K562 (cell line): ENCODE data around the gene TTC28. TPM values are rescaled to one million over a fixed set of nuclear protein-coding genes. Genes with fewer than 3 reads are reported as not detected.

Experiments used
- ATAC-seq: fragments of 200-7000 bp; cut with Tn5 transposase; 3 replicates; pipeline ENCODE4 v1.9.1; 2020; ENCODE audit warnings: moderate library complexity
- BruUV-seq: library from RNA; stranded (reverse); fragments of 400-500 nt; replicated peaks from 2 replicates; lab custom pipeline; 2021; lab: Mats Ljungman, UMichigan
- CTCF ChIA-PET: fragments of 300-600 bp; formaldehyde crosslinking; extraction: SDS; loops from one replicate; lab custom pipeline; 2021; ENCODE audit warnings: low intra/inter-chr PET ratio; lab: Yijun Ruan, JAX
- POLR2A ChIA-PET: fragments of 300-600, 350-650 bp; sonication (Branson Sonifier 250); formaldehyde crosslinking; extraction: SDS; loops from one replicate; lab custom pipeline; 2021; ENCODE audit warnings: antibody characterized with exemption, inconsistent platforms; lab: Yijun Ruan, JAX
- DNase-seq, 4 experiments: peaks; one replicate each; pipeline versions ENCODE4 v3.0.0 to v3.0.0-alpha.2; 2011 to 2018; ENCODE audit warnings: low spot score in 3 of 4, mixed read lengths in 3 of 4; ENCODE audit errors: extremely low read depth in 1 of 4
- FAIRE-seq: peaks from 2 replicates; lab custom pipeline; 2011; peaks lifted over from hg19 to GRCh38; lab: Jason Lieb, UNC
- H2AFZ ChIP-seq: 2 replicates; pipeline ENCODE4 v1.6.0; 2011; ENCODE audit warnings: low read depth, low read length, control low read depth, inconsistent platforms
- H3K27ac ChIP-seq: fragments of 200-600 bp; 3 replicates; pipeline ENCODE4 v1.8.0; 2011; ENCODE audit warnings: low read depth, mild to moderate bottlenecking, control low read depth, inconsistent platforms, low read length, moderate library complexity, mixed read lengths; ENCODE audit errors: extremely low read depth
- H3K27me3 ChIP-seq, 2 experiments: fragments of 300-600 bp in 1 of 2; 2 replicates in 1 of 2; 3 replicates in 1 of 2; pipeline versions ENCODE4 v1.6.0 to v1.8.0; 2011; ENCODE audit warnings: inconsistent platforms in 2 of 2, low read length in 2 of 2, mild to moderate bottlenecking in 1 of 2, mixed read lengths in 1 of 2, moderate library complexity in 1 of 2; ENCODE audit not compliant: control insufficient read depth in 2 of 2, insufficient read depth in 2 of 2
- H3K36me3 ChIP-seq: fragments of 300-600 bp; 3 replicates; pipeline ENCODE4 v1.8.0; 2011; ENCODE audit warnings: mild to moderate bottlenecking, low read length, inconsistent platforms; ENCODE audit not compliant: control insufficient read depth, insufficient read depth
- H3K4me1 ChIP-seq, 2 experiments: fragments of 200-600 bp in 1 of 2; replicated peaks in 1 of 2; 2 replicates in 1 of 2; 3 replicates in 1 of 2; pipeline versions ENCODE4 v1.5.1 to v1.8.0; 2011; ENCODE audit warnings: inconsistent platforms in 2 of 2, low read length in 2 of 2, mild to moderate bottlenecking in 1 of 2, mixed read lengths in 1 of 2, moderate library complexity in 1 of 2; ENCODE audit not compliant: control insufficient read depth in 2 of 2, insufficient read depth in 2 of 2
- H3K4me2 ChIP-seq: 2 replicates; pipeline ENCODE4 v1.6.1; 2011; ENCODE audit warnings: low read length, control low read depth, inconsistent platforms, mixed read lengths; ENCODE audit not compliant: insufficient read depth
- H3K4me3 ChIP-seq: fragments of 200-600 bp; sonication (generic), shearing (Covaris generic); 2 replicates; pipeline ENCODE4 v1.5.1; 2016; ENCODE audit warnings: control low read depth, inconsistent platforms
- H3K79me2 ChIP-seq: fragments of 200-600 bp; 3 replicates; pipeline ENCODE4 v1.8.0; 2011; ENCODE audit warnings: low read length, inconsistent platforms; ENCODE audit not compliant: control insufficient read depth, insufficient read depth
- H3K9ac ChIP-seq, 2 experiments: 2 replicates each; pipeline versions ENCODE4 v1.6.0 to v1.6.1; 2011; ENCODE audit warnings: low read depth in 2 of 2, low read length in 2 of 2, control low read depth in 1 of 2, inconsistent platforms in 1 of 2, mild to moderate bottlenecking in 1 of 2, mixed read lengths in 1 of 2; ENCODE audit not compliant: insufficient read depth in 1 of 2
- H3K9me1 ChIP-seq: one replicate; pipeline ENCODE4 v1.6.0; 2011; ENCODE audit warnings: inconsistent platforms, mild to moderate bottlenecking, low read length, moderate library complexity; ENCODE audit not compliant: control insufficient read depth, insufficient read depth
- H3K9me3 ChIP-seq: replicated peaks from 2 replicates; pipeline ENCODE4 v1.5.1; 2011; ENCODE audit warnings: low read depth, low read length, inconsistent platforms; ENCODE audit not compliant: control insufficient read depth, insufficient read depth
- H4K20me1 ChIP-seq: replicated peaks from 2 replicates; pipeline ENCODE4 v1.6.1; 2011; ENCODE audit warnings: low read length, inconsistent platforms, mixed read lengths; ENCODE audit not compliant: control insufficient read depth, insufficient read depth
- CHCHD3 ChIP-seq: fragments of 250-450 bp; sonication (Bioruptor Pico); IDR thresholded peaks from 2 replicates; pipeline ENCODE4 v2.1.2; 2022; ENCODE audit warnings: mild to moderate bottlenecking
- DACH1 ChIP-seq: fragments of 450-650 bp; IDR thresholded peaks from 2 replicates; pipeline ENCODE4 v1.6.1; 2018; ENCODE audit not compliant: partially characterized antibody
- ETV6 ChIP-seq, 3 experiments: fragments of 150-350 bp in 1 of 3; sonication (generic) in 1 of 3; formaldehyde crosslinking in 1 of 3; IDR thresholded peaks; 2 replicates each; pipeline versions ENCODE4 v1.6.1 to v1.8.0; 2014 to 2022; ENCODE audit warnings: borderline replicate concordance in 2 of 3, low read depth in 2 of 3, antibody characterized with exemption in 1 of 3, low read length in 1 of 3, mild to moderate bottlenecking in 1 of 3, missing genetic modification reagents in 1 of 3
- POLR2A ChIP-seq: fragments of 450-650 bp; conservative IDR thresholded peaks from 2 replicates; pipeline ENCODE4 v1.6.1; 2016
- RBM39 ChIP-seq: fragments of 200-400 bp; formaldehyde crosslinking; optimal IDR thresholded peaks from 2 replicates; pipeline ENCODE3; 2018; ENCODE audit warnings: low read depth, low read length
- SETDB1 ChIP-seq: IDR thresholded peaks from one replicate; pipeline ENCODE4 v1.6.1; 2012; ENCODE audit warnings: low read length, control low read depth, inconsistent platforms
- STAG1 ChIP-seq: sonication (generic); formaldehyde crosslinking; IDR thresholded peaks from 2 replicates; pipeline ENCODE4 v1.5.0; 2020; ENCODE audit warnings: missing genetic modification reagents, borderline replicate concordance
- TAF9B ChIP-seq: fragments of 450-650 bp; IDR thresholded peaks from 2 replicates; pipeline ENCODE4 v1.6.1; 2018; ENCODE audit warnings: mild to moderate bottlenecking; ENCODE audit not compliant: partially characterized antibody
- ZNF133 ChIP-seq: fragments of 250-450 bp; sonication (Bioruptor Pico); IDR thresholded peaks from 2 replicates; pipeline ENCODE4 v1.4.0; 2020; ENCODE audit warnings: mild to moderate bottlenecking
- ZNF316 ChIP-seq: fragments of 450-650 bp; IDR thresholded peaks from 2 replicates; pipeline ENCODE4 v1.6.1; 2016
- WGBS: fragments of 100-300 bp; shearing (Covaris generic); methylation state at CpG from one replicate; pipeline ENCODE4 v1.1.6; 2016; ENCODE audit warnings: low coverage, mixed read lengths; ENCODE audit not compliant: insufficient coverage; ENCODE audit errors: missing lambda C conversion rate; 5-methylcytosine and 5-hydroxymethylcytosine counted together
- in situ Hi-C: fragments of 300-500 bp; cut with MboI; formaldehyde crosslinking; loops from 4 replicates; pipeline ENCODE4 v1.15.0; 2018; ENCODE audit warnings: inconsistent platforms, mixed read lengths
- intact Hi-C: fragments of 100-400 bp; cut with micrococcal nuclease; formaldehyde crosslinking; loops from 2 replicates; pipeline ENCODE4 v1.14.2; 2022
- polyA plus RNA-seq, 8 experiments: library from polyadenylated mRNA; depleted of rRNA in 4 of 8; stranded (reverse) in 5 of 8; unstranded in 3 of 8; fragments of >200 nt; fragmentation: Nextera tagmentation in 2 of 8; fragmentation: Illumina TruSeq in 1 of 8; extraction: Ambion mirVana in 2 of 8; extraction: Trizol in 1 of 8; gene quantifications; 2 replicates each; pipeline versions ENCODE4 v1.2.1 to v1.2.3, GENCODE V29; 2011 to 2014; ENCODE audit warnings: inconsistent platforms in 1 of 8, missing spikeins in 1 of 8
- total RNA-seq, 7 experiments: library from RNA; depleted of rRNA in 6 of 7; stranded (reverse); fragments of >200 nt in 6 of 7; fragmentation: Illumina TruSeq in 2 of 7; extraction: Trizol in 2 of 7; gene quantifications; 2 replicates each; pipeline versions ENCODE4 v1.2.1 to v1.2.3, GENCODE V29; 2011 to 2021; ENCODE audit warnings: low replicate concordance in 1 of 7
- TF ChIP-seq, protein P1 (sequence below): conservative IDR thresholded peaks from 2 replicates; pipeline ENCODE4 v1.6.1; 2011; ENCODE audit warnings: low read depth, mild to moderate bottlenecking, low read length; ENCODE audit not compliant: control insufficient read depth
- TF ChIP-seq, protein P2 (sequence below): sonication (generic); formaldehyde crosslinking; IDR thresholded peaks from 2 replicates; pipeline ENCODE4 v1.9.0; 2022; ENCODE audit warnings: mild to moderate bottlenecking, missing genetic modification reagents

The TTC28 gene
- total and polyA plus RNA-seq, 9 of the 15 experiments (the other 6 are each of a cell fraction or from before 2014, with no cell fraction given) = 0.22 to 10.7 (median 3.1) TPM

DNA sequence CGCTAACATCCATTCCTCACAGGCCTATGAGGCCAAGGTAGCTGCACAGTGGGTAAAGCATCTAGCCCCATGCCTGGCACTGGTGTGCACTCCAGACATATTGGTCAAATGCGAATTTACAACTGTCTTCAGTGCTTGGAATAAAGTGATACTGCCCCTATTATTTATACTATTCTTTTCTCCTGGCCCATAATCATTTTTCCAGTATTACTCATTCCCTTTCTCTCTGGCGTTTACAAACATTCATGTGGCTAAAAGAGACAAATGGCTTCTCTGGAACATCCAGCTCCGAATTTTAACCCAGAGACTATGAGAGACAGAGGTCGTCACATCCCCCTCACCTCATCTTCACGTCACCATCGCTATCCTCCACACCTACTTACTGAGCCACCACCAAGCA is 673.4 kb downstream of the TTC28 start:
- WGBS = 32% methylated on average over 7 of the region's 7 CpGs
- Histone ChIP-seq H3K9me1 (no peaks in the 10 kb centered on the region), H3K79me2 (no peaks in the 10 kb centered on the region), H3K4me3 (no peak overlapping the region), H3K27me3 (no peaks in the 10 kb centered on the region), H3K4me1 (no peaks in the 10 kb centered on the region), H3K9ac (no peak overlapping the region), H3K9me3 (no peaks in the 10 kb centered on the region), H2AFZ (no peak overlapping the region), H3K27ac (no peak overlapping the region), H3K4me2 (no peak overlapping the region), H4K20me1 (peaks cover 7% of the 10 kb centered on the region; the same call in 1 of the 2 replicates), H3K36me3 (no peaks in the 10 kb centered on the region)
- ChIA-PET POLR2A (no interaction called here), CTCF (no interaction called here)
- in situ Hi-C loops = loop anchor here (5.0 to 25.0 kb wide), 3 partner anchors 119 to 1244 kb away; no protein-coding TSS in a partner anchor
- DNase-seq (no peak), ATAC-seq (no peak), FAIRE-seq (no peak)
- intact Hi-C loops = no loop called here
- TF ChIP-seq POLR2A (no peak), DACH1 (no peak), ZNF316 (no peak)
- TF ChIP-seq, protein P1, sequence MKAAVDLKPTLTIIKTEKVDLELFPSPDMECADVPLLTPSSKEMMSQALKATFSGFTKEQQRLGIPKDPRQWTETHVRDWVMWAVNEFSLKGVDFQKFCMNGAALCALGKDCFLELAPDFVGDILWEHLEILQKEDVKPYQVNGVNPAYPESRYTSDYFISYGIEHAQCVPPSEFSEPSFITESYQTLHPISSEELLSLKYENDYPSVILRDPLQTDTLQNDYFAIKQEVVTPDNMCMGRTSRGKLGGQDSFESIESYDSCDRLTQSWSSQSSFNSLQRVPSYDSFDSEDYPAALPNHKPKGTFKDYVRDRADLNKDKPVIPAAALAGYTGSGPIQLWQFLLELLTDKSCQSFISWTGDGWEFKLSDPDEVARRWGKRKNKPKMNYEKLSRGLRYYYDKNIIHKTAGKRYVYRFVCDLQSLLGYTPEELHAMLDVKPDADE = no peak
- BruUV-seq = no TSS peak

DNA sequence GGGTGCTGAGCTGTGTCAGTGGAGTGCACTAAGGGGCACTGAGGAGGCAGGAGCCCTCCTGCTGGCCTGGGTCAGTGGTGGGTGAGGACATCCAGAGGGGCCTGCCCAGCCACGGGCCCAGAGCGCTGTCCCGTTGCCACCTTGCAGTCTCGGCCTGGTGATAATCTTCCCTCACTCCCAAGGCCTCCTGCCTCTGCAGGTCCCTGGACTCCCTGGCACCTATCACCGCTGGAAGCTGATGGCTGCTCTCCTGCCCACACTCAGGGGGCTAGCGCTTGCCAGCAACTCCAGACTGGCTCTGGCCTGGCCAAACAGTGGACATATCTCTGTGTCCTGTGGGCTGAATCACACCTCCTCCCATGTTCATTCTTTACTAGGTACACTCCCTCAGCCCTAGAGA is 674.1 kb downstream of the TTC28 start:
- no peak overlapping the region for H3K27ac ChIP-seq
- no peaks in the 10 kb centered on the region for H3K9me1 ChIP-seq
- CTCF ChIA-PET = interaction anchor here (0.6 kb wide), 1 partner anchor 118 kb away, joined by 3 read pairs; no protein-coding TSS in a partner anchor
- H3K27me3 ChIP-seq = no peaks in the 10 kb centered on the region
- in situ Hi-C loops = loop anchor here (5.0 to 25.0 kb wide), 3 partner anchors 118 to 1243 kb away; no protein-coding TSS in a partner anchor
- no peak overlapping the region for H3K4me2 ChIP-seq
- intact Hi-C loops = no loop called here
- POLR2A ChIA-PET = interaction anchor here (0.7 kb wide), 1 partner anchor 10 kb away, joined by 4 read pairs; no protein-coding TSS in a partner anchor
- no peak for DNase-seq
- no peaks in the 10 kb centered on the region for H3K36me3 ChIP-seq
- H3K9me3 ChIP-seq = no peaks in the 10 kb centered on the region
- BruUV-seq = no TSS peak
- TF ChIP-seq TAF9B = no peak
- no peak for TF ChIP-seq CHCHD3 (CRISPR knock-in tag)
- TF ChIP-seq, protein P2, sequence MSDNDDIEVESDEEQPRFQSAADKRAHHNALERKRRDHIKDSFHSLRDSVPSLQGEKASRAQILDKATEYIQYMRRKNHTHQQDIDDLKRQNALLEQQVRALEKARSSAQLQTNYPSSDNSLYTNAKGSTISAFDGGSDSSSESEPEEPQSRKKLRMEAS (CRISPR knock-in tag) = no peak
- TF ChIP-seq ZNF133 = no peak
- TF ChIP-seq RBM39 = no peak
- no peak for TF ChIP-seq ETV6 (IDR thresholded peaks at IDR 0.05; ENCODE audit: borderline replicate concordance in 1 of 2, low read depth in 2 of 2, low read length in 1 of 2)
- no peak for TF ChIP-seq ETV6 (CRISPR knock-in tag; IDR thresholded peaks at IDR 0.05; ENCODE audit: borderline replicate concordance)
- no peak for TF ChIP-seq STAG1 (CRISPR knock-in tag)
- no peak for TF ChIP-seq SETDB1
- H2AFZ ChIP-seq = no peak overlapping the region
- H3K79me2 ChIP-seq = no peaks in the 10 kb centered on the region
- no peak for ATAC-seq
- 60% methylated on average over 6 of the region's 6 CpGs for WGBS
- H4K20me1 ChIP-seq = peaks cover 7% of the 10 kb centered on the region; the same call in 1 of the 2 replicates
- no peak for FAIRE-seq
- H3K4me1 ChIP-seq = no peaks in the 10 kb centered on the region
- no peak overlapping the region; a peak in 1 of 4 replicates for H3K9ac ChIP-seq
- no peak overlapping the region for H3K4me3 ChIP-seq
